NCI-H2196 treated with DMSO at 0.1 percent for 48 hours (cell line): Measurements from ENCODE around the gene ELFN1.

Experiments
- DNase-seq: peaks from one replicate; lab custom pipeline; 2025; ENCODE audit not compliant: unreplicated experiment; lab: John Stamatoyannopoulos, UW

Gene ELFN1

DNA sequence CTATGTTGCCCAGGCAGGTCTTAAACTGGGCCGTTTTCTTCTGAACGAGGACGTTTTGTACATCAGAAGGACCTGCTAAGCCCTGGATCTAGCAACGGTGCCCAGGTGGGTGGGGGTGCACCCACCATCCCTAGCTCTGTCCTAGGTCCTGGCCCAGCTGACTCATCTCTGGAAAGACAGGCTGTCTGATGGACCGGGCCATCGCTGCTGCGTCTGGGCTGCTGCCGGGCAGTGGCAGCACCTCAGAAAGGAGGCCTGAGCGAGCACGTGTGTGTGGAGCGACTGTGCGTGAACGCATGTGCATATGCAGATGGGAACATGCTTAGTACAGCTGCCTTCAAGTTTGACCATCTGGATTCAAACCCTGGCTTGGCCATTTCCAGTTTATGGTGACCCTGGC, 7.3 kb upstream of the ELFN1 start:
- no peak for DNase-seq

DNA sequence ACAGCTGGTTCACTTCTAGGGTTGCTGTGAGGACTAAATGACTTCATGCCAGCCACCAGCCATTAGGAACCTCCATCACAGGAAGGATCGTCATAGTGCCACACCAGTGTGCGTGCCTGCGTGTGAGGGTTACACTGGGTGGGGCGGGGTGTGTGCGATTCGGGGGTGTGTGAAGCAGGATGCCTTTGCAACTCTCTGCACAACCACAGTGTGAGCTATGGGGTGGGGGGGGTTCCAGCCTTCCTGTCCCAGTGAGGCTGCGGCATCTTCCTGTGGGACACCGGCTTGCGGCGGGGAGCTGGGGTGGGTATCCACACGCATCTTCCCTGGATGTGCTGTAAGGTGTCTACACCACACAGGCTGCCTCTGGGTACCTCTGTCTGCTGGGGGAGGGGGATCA, 6.9 kb upstream of the ELFN1 start:
- no peak for DNase-seq

DNA sequence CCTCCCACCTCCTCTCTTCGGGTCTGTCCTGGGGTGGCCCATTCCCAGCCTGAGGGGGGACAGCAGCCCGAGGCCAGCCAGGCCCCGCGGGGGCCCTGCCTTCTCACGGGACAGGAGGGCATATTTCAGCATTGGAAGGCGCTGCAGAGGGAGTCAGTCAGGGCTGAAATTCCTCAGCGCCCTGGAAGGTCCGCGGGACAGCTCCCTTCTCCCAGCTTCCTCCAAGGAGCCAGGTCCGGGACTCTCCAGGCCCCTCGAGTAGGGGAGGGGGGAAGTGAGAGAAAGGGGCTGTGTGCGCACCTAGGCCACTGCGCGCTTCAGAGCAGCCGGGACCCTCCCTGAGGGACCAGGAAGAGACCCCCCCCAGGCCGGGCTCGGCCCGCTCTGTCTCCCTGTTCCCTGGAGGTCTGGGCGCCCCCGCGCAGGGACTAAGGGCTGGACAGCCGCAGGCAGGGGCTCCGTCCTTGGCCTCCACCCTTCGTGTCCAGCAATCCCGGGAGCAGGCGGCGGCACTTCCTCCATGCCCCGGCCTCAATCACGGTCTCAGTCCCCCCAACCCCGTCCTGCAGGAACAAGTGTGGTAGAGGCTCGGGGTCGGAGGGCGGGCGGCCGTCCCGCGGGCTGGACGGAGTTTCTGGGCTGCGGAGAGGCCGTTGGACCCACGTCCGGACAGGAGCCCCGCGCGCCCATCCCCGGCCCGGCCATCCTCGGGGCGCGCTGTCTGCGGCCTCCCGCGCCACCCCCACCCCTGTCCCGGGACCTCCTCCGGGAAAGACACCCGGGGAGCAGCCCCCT, 6.0 kb upstream of the ELFN1 start:
- DNase-seq, result no peak

DNA sequence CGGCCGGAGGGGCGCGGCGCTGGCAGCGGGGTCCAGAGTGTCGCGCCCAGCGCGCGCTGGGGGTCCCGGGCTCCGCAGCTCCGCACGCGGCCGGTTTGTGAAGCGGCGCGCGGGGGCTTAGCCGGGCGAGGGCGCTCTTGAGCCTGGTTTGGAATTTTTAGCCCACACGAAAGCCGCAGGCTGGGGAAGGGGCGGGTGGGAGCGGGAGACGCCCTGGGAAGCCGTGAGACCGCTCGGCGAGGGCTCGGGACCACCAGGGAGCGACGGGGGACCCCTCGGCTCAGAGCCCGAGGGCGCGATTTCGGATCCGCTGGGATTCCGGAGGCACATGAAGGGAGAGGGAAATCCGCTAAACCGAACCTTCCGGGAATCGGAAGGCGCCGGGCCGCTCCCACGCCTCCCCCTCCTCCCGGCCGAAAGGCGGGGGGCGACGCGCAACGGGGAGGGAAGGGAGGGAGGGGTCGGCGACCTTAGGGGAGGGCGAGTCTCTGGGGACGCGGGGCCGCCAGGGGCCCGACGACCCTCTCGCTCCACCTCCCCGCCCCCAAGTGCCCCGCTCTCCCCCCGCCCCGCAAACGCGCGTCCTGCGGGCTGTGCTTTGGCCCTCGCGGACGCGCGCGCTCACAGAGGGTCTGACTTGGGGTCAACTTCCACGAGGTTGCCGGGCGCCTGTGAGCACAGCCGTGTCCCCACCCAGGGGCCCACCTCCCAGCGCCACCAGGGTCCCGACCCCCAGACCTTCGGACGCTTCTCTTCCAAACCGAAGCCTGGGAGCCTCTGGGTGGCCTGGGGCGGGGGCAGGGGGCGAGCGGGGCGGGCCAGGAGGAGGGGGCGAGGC, 5.1 kb upstream of the ELFN1 start:
- no peak for DNase-seq

DNA sequence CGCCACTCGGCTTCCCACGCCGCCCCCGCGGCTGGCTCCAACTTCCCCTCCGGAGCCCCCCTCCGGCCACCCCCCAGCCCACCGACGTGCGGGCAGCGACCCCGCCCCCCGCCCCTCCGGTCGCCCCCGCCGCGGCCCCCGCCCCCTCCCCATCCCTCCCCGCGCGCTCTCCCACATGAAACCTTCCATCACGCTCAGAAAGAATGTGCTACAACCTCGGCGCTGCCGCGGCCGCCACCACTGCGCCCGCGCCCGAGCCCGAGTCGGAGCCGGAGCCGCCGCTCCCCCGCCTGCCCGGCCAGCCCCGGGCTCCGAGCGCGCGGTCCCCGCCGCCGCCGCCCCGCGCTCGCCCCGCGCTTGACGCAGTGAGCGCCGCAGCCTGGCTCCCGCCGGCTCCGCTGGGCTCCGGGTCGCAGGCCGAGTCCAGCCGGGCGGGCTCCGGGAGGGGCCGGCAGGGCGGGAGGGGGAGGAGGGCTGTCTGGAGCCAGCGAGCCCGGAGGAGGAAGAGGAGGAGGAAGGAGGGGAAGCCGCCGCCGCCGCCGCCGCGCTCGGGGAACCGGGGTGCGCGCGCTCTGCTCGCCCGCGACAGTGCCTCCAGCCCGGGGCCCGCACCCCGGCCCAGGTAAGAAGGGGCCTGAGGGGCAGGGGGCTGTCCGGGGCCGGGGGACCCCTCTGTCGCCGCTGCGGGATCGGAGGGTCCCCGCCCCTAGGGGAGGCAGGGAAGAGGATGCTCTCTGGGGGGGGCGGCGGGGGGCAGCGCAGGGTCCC, 4.3 kb upstream of the ELFN1 start:
- no peak for DNase-seq

DNA sequence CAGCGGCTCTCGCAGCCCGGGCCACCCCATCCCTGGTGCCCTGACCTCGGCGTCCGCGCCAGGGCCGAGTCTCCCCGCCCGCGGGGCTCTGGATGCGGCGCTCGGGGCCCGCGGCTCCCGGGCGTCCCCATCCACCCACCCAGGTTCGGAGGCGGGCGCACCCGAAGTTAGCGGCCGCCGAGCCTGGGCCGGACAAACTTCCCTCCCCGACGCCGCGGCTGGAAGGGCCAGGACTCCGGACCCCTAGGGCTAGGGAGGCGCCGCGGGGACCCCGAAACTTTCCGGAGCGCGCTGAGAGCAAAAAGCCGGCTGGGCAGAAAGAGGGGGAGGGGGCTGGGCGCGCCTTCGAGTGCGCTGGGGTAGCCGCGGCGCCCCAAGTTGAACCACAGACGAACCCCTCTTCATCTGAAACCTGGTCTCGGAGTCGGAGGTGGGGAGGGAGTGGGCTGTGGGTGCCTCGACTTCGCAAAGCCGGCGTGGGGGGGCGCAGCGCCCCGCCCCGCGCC, 3.7 kb upstream of the ELFN1 start:
- DNase-seq, result no peak

DNA sequence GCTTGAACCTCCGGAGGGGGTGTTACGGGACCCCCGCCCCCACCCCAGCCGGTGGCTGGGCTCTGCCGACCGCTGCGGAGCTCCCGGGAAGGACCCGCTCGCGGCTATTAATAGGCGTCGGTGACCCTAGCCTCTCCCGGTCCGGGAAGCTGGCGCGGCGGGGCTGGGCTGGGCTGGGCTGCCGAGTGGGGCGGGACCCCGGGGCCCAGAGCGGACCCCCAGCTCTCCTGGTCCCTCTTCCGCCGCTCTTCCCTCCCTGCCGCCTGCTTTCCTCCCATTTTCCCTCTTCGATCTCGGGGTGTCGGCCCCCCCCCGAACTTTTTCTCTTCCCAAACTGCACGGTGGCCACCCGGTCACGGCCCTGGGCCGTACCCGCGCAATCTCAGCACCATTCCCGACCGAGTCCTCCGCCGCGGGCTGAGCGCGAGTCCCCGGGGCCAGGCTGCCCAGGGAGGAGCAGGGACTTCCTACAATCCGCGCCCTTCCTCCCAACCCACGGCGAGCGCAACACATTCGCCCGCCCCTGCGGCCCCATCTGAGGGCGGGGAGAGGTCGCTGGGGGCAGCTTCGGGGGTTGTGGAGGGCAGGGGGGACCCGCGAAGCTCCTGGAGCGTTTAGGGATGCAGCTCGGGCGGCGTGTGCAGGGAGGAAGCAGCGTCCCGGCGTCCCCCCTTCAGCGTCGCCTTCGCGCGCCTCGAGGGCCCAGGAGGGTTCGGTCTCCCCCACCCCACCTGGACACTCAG, 3.1 kb upstream of the ELFN1 start:
- no peak for DNase-seq

DNA sequence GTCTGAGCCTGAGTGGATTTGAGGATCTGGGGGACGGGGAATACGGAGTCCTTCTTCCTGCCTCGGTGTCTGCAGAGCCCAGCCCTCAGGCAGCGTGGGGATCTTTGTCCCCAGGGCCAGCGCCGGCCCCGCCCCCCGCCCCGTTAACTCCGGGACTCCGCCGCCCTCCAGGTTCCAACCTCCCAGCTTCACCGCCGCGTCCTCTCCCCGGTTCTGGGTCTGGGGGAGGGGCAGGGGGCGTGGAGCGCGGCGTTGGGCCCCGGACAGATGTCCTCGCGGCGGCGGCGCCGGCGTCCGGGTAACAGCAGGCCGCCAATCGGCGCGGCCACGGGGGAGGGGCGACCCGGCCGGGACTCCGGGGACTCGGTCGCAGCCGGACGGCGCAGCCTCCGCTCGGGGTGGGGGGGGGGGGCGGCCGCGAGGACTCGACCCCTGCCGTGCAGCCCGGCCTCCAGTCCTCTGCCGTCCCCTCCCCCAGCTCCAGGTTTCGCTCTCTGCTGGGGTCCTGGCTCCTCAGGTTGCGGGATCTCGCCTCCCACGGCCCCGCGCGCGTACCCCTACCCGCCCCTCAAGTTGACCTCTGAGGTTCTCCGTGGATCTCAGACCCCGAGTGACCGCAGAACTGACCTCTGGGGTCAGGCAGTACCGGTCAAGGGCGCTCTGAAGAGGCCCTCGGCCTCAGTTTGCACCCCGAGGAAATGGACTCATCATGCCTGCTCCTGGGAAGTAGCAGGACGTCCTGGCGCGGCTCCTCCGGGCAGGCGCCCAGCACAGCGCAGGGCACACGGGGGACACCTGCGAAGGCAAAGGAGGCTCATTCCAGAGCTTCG, 2.3 kb upstream of the ELFN1 start:
- DNase-seq, result no peak

DNA sequence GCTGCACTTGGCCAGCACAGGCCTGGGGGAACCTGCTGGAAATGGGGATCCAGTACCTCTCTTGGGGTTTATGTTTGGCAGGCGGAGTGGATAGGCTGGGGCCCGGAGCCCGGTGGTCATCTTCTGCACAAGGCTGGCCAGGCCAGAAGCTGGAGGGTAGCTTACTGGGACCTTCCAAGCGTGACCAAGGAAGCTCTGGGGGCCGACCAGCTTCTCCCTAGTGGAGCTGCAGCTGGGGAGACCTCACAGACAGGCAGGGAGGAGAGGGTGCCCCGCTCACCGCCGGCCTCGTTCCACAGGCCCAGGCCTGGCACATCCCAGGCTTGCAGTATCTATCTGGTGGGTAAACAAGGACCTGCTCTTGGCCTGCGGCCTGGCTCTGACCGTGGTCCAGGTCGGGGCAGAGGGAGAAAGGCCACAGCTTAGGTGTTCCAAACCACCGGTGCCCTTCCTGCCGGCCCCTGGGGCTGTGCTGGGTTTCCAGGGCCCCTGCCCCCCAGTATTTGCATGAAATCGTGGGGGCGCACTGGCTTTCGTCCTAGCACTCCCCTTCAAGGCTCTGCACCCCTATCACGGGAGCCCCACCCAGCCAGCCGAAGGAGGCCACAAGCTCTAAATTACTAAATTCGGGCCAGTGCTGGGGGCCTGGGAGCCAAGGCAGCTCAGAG, 1.5 kb upstream of the ELFN1 start:
- no peak for DNase-seq

DNA sequence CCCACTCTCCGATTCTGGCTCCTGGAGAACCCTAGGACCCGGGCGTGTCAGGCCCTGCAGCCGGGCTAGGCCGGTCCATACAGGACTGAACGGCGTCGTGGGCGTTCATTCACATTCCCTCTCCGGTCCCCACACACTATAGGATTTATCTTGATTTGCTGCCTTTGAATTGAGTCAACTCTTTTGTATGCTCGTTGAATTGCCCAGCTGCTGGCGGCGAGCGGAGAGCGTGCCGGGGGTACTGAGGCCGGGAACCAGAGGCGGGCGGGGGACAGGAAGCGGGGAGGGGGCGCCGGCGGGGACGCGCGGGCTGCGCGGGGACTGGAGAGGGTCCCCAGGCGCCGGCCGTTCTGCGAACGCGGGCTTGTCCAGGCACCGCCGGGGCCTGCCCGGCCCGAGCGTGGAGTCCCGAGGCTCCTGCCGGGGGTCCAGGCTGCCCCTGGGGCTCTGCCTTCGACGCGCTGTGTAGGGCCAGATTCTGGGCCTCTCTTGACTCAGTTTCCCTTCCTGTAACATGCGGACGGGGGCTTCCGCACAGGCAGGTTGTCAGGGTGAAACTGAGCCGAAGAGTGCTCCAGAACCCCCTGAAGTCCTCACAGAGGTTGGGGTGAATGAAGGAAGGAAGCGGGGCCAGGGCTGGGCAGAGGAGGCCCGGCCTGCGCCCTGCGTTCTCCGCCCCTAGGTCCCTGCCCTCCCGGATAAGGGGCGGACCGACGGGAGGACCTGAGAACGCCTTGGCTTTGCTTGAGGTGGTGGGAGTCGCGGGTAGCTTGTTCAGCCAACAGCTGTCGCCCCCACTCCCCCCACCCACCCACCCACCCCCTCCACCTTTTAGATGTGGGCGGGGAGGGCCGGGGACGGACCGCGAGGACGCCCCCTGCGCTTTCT, 769 bp upstream of the ELFN1 start:
- DNase-seq, result no peak

DNA sequence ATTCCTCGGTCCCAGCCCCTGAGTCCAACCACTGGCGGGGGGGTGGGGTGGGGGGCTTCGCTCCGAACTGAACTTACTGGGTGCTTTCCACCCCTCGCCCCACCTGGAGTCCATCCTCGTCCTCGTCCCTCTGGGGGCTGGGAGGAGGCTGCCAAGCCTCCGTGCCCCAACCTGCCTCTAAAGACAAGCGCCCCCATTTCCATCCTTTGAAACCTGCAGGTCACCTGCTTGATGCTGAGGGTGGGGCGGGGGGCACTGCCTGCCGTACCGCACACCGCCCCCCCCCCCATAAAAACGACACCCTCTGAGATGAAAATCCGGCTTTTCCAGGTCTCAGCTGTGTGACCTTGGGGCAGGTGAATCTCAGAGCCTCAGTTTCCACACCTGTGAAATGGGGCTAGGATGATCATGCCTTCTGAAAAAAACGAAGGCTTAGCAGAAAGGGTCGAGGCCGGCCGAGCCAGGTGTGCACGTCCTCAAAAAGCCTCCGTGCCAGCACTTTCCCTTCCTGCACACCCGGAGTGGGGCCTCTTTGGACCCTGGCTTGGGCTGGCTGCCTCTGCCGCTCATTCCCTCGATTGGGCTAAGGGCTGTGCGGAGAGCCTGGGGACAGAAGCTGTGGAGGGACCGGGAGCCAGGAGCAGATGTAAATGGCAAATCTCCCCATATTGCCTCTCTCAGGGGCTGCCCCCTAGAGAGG, 967 bp downstream of the ELFN1 start:
- DNase-seq, result no peak

DNA sequence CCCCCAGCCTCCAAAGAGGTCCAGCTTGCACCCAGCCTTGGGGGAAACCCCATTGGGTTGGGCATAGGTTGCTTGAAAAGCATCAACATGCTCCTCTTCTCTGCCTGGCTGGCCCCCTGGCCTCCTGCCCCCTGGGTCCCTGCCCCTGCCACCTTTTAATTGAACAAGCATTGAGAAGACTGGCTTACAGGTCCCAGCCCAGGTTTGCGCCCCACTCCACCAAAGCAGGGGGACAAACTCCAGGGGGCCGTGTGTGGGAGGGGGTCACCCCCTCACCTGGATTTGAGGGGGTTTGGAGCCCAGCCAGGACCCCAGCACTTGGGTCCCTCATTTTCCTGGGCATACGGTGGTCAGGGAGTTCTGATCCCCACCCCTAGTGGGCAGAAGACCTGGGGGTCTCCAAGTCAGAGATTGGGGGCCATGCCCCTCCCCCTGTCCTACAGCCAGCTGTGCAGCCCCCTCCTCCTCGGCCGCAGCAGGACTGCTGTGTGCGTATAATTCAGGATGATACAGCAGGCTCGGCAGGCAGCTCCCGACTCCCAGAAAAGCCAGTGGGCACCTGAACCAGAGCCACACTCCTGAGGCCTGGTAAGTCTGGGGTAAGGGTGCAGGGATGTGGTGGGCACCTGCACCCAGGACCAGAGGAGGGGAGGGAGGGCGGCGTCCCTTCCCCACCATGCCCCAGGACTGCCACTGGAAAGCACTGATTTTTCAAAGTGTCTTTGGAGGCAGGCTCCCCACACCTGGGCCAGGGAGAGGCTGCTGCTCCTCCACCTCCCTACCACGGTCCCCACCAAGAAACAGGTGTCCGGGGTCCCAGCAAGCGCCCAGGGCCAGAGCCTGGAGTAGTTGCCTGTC, 1.7 kb downstream of the ELFN1 start:
- no peak for DNase-seq

DNA sequence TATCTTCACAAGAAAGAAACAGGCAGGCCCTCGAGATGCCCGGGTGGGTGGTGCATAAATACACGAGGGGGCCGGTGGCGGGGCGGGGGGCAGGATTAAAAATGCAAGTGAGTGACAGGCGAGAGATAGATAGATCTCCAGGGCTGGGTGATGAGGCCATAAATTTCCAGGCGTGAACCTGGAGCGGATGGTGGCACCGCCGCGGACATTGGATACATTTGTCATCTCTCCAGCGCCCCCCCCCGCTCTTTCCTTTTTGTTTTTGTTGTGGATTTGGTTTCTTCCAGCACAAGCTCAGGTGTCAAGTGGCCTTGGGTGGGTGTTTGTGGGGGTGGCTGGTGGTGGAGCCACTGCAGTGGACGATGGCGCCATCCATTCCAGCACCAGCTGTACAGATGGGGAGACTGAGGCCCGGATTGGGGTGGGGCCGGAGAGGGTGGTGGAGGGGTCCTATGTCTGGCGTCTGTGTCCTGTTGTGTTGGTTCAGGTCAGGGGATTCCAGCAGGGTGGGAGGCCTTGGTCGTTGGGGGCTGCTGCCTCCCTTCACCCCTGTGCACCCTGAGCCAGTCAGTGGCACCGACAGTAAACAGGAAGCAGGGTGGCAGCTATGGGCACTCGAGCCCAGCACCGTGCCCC, 2.9 kb downstream of the ELFN1 start:
- DNase-seq, result no peak

DNA sequence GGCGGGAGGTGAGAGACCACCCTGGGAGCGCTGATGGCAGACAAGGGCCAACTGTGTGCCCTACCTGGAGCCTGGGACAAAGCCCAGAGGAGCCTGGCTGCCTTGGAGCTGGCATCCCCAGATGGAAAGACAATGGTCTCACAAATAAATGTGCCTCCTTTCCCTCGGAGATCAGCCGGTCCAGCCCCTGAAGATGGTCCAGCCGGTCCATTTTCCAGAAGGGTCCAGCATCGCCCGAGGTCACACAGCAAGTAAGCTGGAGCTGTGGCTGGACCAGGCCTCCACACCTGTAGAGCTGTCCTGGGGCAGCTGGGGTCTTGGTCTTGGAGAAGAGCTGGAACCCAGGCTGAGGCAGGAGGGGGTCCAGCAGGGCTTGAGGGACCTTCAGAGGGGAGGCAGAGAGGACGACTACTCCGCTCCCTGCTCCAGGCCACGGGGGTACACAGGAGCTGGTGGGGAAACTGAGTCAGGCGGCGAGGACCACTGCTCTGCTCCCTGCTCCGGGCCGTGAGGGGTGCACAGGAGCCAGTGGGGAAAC, 3.6 kb downstream of the ELFN1 start:
- DNase-seq, result no peak

DNA sequence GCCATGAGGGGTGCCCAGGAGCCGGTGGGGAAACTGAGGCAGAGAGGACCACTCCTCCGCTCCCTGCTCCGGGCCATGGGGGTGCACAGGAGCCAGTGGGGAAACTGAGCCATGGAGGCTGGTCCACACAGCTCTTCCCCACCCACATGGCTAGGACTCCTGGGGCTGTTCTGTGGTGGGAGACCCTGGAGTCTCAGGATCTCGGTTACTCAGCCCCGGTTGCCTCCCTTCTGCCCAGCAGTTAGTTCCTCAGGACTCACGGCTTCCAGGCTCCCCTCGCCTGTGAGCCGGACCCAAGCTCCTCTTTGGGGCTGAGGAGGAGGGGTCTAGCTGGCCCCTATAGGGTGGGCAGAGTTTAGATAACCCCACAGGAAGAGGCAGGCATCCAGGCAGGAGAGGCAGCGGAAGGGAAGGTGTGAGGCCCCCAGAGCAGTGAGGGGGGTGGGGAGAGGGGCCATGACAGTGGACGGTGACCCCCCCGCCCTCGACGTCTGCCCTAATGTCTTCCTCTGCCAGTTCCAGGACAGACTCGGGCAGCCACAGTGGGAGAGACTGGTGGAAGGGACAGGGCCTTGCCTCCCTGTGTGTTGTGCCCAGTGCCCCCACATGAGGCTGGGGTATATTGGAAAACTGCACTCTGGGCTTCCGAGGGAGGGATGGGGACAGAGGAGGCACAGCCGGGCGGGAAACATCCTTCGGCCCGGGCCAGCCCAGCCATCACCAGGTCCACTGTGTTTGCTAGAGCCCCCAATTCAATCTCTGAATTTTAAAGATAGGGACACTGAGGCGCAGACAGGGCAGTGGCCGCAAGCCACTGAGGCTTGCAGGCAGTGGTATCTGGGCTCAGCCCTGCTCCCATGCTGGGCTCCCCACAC, 4.3 kb downstream of the ELFN1 start:
- DNase-seq, result no peak
